HG03520 (cell line): Measurements from ENCODE around the gene BTN1A1.
"Not testable (repeated sequence)": the region's sequence is repeated elsewhere in the genome, so short reads cannot be mapped to it uniquely, and the experiment has no call there.

Experiments
- ATAC-seq: cut with Tn5 transposase; IDR thresholded peaks from one replicate; pipeline ENCODE4 v1.9.1; 2021; ENCODE audit warnings: mild to moderate bottlenecking, moderate library complexity; ENCODE audit not compliant: unreplicated experiment

Gene BTN1A1

GRCh38 chr6:26507658-26508057 is 7.6 kb downstream of the BTN1A1 start:
- ATAC-seq, result no peak

DNA sequence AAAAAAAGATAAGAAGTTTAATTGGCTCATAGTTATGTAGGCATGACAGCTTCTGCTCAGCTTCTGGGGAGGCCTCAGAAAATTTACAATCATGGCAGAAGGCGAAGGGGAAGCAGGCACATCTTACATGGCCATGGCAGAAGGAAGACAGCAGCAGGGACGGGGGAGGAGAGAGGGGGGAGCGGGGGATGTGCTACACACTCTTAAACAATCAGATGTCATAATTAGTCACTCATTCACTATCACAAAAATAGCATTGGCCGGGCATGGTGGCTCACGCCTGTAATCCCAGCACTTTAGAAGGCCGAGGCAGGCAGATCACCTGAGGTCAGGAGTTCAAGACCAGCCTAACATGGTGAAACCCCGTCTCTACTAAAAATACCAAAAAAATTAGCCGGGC is 10.9 kb downstream of the BTN1A1 start:
- ATAC-seq, result not testable (repeated sequence)

DNA sequence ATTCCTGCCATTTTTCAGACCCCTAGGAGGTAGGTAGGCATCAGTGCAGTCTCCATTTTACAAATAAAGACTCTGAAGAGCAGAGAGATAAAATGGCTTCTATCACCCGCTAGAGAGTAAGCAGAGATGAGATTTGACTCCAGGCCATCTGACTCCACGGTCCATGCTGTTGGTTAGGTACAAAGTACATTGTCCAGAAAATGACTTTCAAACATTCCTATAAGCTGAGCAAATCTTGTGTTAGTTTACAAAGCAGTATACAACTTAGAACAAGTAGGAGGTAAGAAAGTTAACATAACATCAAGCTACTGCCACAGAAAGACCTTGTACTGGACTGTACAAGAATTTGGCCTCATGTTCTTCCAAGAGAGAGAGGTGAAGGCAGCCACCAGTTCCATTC is 14.9 kb downstream of the BTN1A1 start:
- no peak for ATAC-seq

GRCh38 chr6:26516481-26517427 is 16.7 kb downstream of the BTN1A1 start:
- no peak for ATAC-seq

- no peak for ATAC-seq
Observed at GRCh38 chr6:26519359-26519758, 19.3 kb downstream of the BTN1A1 start.

DNA sequence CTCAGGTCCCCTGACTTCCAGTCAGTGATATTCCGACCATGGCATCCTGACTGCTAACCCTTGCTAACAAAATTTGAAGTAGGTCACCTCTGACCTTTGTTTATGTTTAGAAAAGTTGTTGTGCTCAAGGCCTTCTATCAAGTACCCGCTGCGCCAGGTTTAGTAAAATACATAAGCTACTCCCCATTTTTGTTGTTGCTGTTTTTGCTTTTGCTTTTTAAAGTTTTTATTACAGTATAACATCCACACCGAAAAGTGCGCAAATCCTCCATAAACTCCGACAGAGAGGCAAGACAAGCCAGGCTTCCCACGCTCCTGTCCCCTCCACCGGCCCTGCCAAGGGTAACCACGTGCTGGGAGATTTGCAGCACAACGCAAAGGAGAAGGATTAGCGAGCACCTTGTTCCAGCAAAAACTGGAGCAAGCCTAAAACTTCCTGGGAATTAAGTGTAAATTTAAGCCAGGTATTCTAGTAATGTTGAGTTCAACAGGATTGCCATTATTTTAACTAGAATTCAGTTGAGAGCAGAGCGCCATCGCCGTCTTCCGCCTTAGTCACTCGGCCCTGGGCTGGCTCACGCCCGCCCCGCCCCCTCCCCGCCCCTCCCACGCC is 20.2 kb downstream of the BTN1A1 start:
- peak; percentile 28 for ATAC-seq

- peak; percentile 45 for ATAC-seq
Observed at GRCh38 chr6:26520850-26521599, 20.9 kb downstream of the BTN1A1 start.

DNA sequence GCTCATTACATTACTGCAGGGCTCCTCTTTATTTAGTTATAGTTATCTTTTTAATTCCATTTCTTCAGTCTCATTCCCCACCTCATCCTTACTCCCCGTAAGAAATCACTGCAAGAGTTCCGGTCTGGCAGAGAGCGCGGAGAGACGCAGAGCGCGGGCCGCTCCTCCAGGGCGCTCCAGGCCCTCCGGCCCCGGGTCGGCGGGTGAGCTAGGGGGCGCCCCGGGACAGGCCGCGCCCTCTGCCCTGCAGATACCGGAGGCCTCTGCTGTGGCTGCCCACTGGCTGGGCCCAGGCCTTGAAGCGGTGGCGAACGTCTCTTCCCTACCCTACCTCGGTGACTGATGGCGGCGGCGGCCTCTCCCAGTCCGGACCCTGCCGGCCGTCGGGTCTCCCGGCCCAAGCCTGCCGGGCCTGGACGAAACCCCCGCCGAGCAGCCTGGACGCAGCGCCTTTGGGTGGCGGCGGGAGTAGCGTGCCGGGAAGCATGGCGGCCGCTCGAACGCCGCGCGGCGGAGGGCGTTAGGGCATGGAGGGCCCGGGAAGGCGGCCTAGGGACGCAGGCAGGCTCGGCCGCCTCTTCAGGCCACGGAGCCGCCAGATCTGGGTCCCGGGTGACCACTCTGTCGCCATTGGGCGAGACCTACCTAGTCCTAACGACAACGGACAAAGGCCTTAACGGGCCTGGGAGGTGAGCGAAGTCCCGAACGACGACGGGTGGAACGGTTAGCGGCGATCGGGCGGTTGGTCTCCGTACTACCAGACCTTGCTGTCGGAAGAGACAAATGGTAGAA is 21.7 kb downstream of the BTN1A1 start:
- peak; percentile 73 for ATAC-seq

GRCh38 chr6:26522486-26523228 is 22.6 kb downstream of the BTN1A1 start:
- ATAC-seq, result not testable (repeated sequence)

- not testable (repeated sequence) for ATAC-seq
Observed at GRCh38 chr6:26524314-26524713, 24.2 kb downstream of the BTN1A1 start.

- no peak for ATAC-seq
Observed at GRCh38 chr6:26524722-26525370, 24.7 kb downstream of the BTN1A1 start.

- ATAC-seq, result no peak
Observed at GRCh38 chr6:26525838-26526237, 25.7 kb downstream of the BTN1A1 start.

DNA sequence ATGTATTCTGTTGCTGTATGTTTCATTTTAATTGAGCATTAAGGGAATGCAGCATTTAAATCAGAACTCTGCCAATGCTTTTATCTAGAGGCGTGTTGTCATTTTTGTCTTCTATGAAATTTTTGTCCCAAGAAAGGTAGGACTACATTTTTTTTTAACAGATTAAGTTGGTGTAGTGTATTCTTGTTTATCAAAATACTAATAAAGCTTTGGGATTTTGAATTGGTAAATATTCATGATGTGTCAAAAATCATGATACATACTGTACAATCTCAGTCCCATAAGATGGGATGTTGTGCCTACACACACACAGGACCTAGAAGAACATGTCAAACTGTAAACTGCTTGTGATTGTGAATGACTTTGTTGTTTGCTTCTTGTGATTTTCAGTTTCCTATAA is 26.8 kb downstream of the BTN1A1 start:
- no peak for ATAC-seq

- no peak for ATAC-seq
Observed at GRCh38 chr6:26530203-26530602, 30.1 kb downstream of the BTN1A1 start.

DNA sequence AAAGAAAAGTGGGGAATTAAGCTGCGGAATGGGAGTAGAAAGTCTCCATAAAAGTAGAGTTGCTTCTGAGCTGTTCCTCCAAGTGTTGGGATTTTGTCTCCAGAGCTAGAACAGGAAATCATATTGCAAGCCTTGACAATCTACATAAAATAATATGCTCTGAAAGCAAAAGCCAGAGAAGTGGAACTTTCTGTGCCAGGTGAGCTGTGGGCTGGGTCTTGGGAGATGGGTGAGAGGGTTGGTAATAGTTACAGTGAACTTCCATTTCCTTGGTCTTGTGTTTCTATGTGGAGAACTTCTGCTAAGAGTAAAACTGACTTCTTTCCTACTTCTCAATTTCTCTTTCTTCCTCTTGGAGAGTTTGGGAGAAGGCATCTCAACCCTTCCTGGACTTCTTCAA is 31.8 kb downstream of the BTN1A1 start:
- ATAC-seq, result no peak

GRCh38 chr6:26532699-26533531 is 32.8 kb downstream of the BTN1A1 start:
- peak; percentile 32 for ATAC-seq

DNA sequence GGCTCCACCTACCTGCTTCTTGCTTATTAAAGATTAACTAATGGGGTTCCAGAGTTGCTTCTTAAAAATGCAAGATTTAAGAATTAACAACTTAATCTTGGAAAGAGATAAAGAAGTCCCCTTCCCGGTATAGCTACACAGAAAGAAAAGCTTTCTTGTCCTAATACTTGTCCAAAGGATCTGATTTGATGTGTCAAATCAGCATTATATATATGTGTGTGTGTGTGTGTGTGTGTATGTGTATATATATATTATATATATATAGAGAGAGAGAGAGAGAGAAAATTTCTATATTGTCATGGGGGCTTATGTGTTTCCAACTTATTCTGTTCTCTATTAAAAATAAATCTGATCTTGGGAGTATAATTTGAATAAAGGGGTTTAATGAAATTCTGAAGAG is 33.4 kb downstream of the BTN1A1 start:
- no peak for ATAC-seq

- ATAC-seq, result no peak
Observed at GRCh38 chr6:26534681-26535465, 34.8 kb downstream of the BTN1A1 start.
